Activated CD8-positive, alpha-beta T cell treated with anti-CD3 and anti-CD28 coated beads, Interleukin-2, amount 10 ng/mL, durations not matched to agents 7 days and 5 days (primary cell): ENCODE measurements around the gene TNS4. TPM values are rescaled to one million over a fixed set of nuclear protein-coding genes. Genes with fewer than 3 reads are reported as not detected.
"Not testable (repeated sequence)": the region's sequence is repeated elsewhere in the genome, so short reads cannot be mapped to it uniquely, and the experiment has no call there.

Experiments used
- ATAC-seq: fragments of 150-1000 bp; cut with Tn5 transposase; one replicate; pipeline ENCODE4 v1.10.0; 2021; ENCODE audit warnings: moderate library complexity
- CTCF ChIA-PET: fragments of 350-600 bp; sonication (Branson Sonifier 250); formaldehyde crosslinking; loops from one replicate; lab custom pipeline; 2021; ENCODE audit warnings: antibody characterized with exemption; lab: Charles Lee
- POLR2A ChIA-PET: fragments of 350-600 bp; sonication (Branson Sonifier 250); formaldehyde crosslinking; loops from one replicate; lab custom pipeline; 2021; ENCODE audit warnings: antibody characterized with exemption; lab: Charles Lee
- DNase-seq: peaks from one replicate; pipeline ENCODE4 v3.0.0-alpha.2; 2020
- H3K27ac Mint-ChIP-seq: one replicate; pipeline ENCODE4 v1.8.0; 2021; ENCODE audit warnings: mild to moderate bottlenecking, mixed read lengths
- H3K27me3 Mint-ChIP-seq: one replicate; pipeline ENCODE4 v1.8.0; 2021; ENCODE audit warnings: low read depth, mixed read lengths
- H3K36me3 Mint-ChIP-seq: one replicate; pipeline ENCODE4 v1.8.0; 2021; ENCODE audit warnings: low read depth, mixed read lengths
- H3K4me1 Mint-ChIP-seq: one replicate; pipeline ENCODE4 v1.8.0; 2021; ENCODE audit warnings: low read depth, mixed read lengths
- H3K4me3 Mint-ChIP-seq: one replicate; pipeline ENCODE4 v1.8.0; 2021; ENCODE audit warnings: mild to moderate bottlenecking, mixed read lengths
- H3K9me3 Mint-ChIP-seq: one replicate; pipeline ENCODE4 v1.8.0; 2022; ENCODE audit warnings: mixed read lengths; ENCODE audit not compliant: insufficient read depth
- total RNA-seq, 2 experiments: library from RNA; stranded (reverse); gene quantifications; one replicate each; pipeline ENCODE4 v1.2.3, GENCODE V29; 2021

TNS4 gene
- 1 to 10 TPM; 8.4 to 9.0 TPM for total RNA-seq

GRCh38 chr17:40501499-40501911, at the start of gene TNS4:
TNS4 (minus strand) TSS chr17:40501623; CDS start chr17:40496425, 5,198 bp downstream.
- CTCF ChIA-PET: interaction anchor here (1.3 to 2.4 kb wide), 3 partner anchors 15 to 57 kb away, joined by 3 to 10 read pairs (median 5); no protein-coding TSS in a partner anchor
- Mint-ChIP-seq H3K4me1 (peaks cover 6% of the 10 kb centered on the region), H3K9me3 (no peaks in the 10 kb centered on the region), H3K4me3 (no peak within 1 kb of the TSS), H3K36me3 (no peaks in the 10 kb centered on the region), H3K27ac (no peak within 1 kb of the TSS), H3K27me3 (peaks cover 5% of the 10 kb centered on the region)
- POLR2A ChIA-PET: interaction anchor here (0.8 kb wide), 1 partner anchor 16 kb away, joined by 5 read pairs; no protein-coding TSS in a partner anchor
- no peak for ATAC-seq
- no peak for DNase-seq

- Mint-ChIP-seq H3K27me3 (no peaks in the 10 kb centered on the region), H3K36me3 (peaks cover 67% of the 10 kb centered on the region), H3K4me3 (no peak overlapping the region), H3K4me1 (peaks cover 100% of the 10 kb centered on the region), H3K27ac (peak overlapping the region; percentile 93), H3K9me3 (no peaks in the 10 kb centered on the region)
- ATAC-seq: no peak
- peak; percentile 21 for DNase-seq
- CTCF ChIA-PET: interaction anchor here (1.6 to 26.8 kb wide), 4 partner anchors 4 to 188 kb away, joined by 5 to 618 read pairs (median 466); partner anchors contain the start of gene CCR7
- POLR2A ChIA-PET: interaction anchor here (0.6 to 20.0 kb wide), 5 partner anchors 8 to 840 kb away, joined by 3 to 454 read pairs (median 4); no protein-coding TSS in a partner anchor
Measured at GRCh38 chr17:40550608-40551007, 49.2 kb upstream of the TNS4 start.

- ChIA-PET CTCF (interaction anchor here (0.8 to 26.8 kb wide), 10 partner anchors 6 to 260 kb away, joined by 3 to 618 read pairs (median 6); partner anchors contain the start of gene CCR7), POLR2A (interaction anchor here (0.9 to 20.0 kb wide), 8 partner anchors 9 to 186 kb away, joined by 3 to 454 read pairs (median 10); partner anchors contain the start of genes CCR7 and TOP2A)
- H3K4me1 Mint-ChIP-seq: peaks cover 92% of the 10 kb centered on the region
- H3K27me3 Mint-ChIP-seq: no peaks in the 10 kb centered on the region
- peaks cover 52% of the 10 kb centered on the region for H3K36me3 Mint-ChIP-seq
- DNase-seq (peak; percentile 25), ATAC-seq (no peak)
- H3K4me3 Mint-ChIP-seq: peak overlapping the region; percentile 59
- no peaks in the 10 kb centered on the region for H3K9me3 Mint-ChIP-seq
- H3K27ac Mint-ChIP-seq: peak overlapping the region; percentile 93
Measured at GRCh38 chr17:40548982-40549685, 47.7 kb upstream of the TNS4 start.

- ChIA-PET POLR2A (interaction anchor here (0.8 to 20.0 kb wide), 11 partner anchors 8 to 187 kb away, joined by 3 to 454 read pairs (median 5); partner anchors contain the start of genes CCR7 and TOP2A), CTCF (interaction anchor here (0.8 to 26.8 kb wide), 14 partner anchors 6 to 259 kb away, joined by 3 to 618 read pairs (median 4); partner anchors contain the start of gene CCR7)
- no peak for ATAC-seq
- Mint-ChIP-seq H3K4me1 (peaks cover 91% of the 10 kb centered on the region), H3K9me3 (no peaks in the 10 kb centered on the region), H3K27me3 (no peaks in the 10 kb centered on the region), H3K27ac (peak overlapping the region; percentile 93), H3K4me3 (peak overlapping the region; percentile 59), H3K36me3 (peaks cover 46% of the 10 kb centered on the region)
- DNase-seq: peak; percentile 19
Measured at GRCh38 chr17:40548491-40548981, 47.1 kb upstream of the TNS4 start.

- CTCF ChIA-PET: interaction anchor here (0.7 to 26.8 kb wide), 17 partner anchors 6 to 246 kb away, joined by 3 to 618 read pairs (median 4); partner anchors contain the start of gene CCR7
- Mint-ChIP-seq H3K4me1 (peaks cover 91% of the 10 kb centered on the region), H3K27me3 (no peaks in the 10 kb centered on the region), H3K4me3 (peak overlapping the region; percentile 59), H3K9me3 (no peaks in the 10 kb centered on the region), H3K27ac (peak overlapping the region; percentile 93), H3K36me3 (peaks cover 40% of the 10 kb centered on the region)
- POLR2A ChIA-PET: interaction anchor here (0.7 to 20.0 kb wide), 15 partner anchors 7 to 260 kb away, joined by 3 to 454 read pairs (median 5); partner anchors contain the start of genes CCR7, CDC6, SMARCE1 and TOP2A
- ATAC-seq (no peak), DNase-seq (no peak)
Measured at GRCh38 chr17:40547785-40548478, 46.5 kb upstream of the TNS4 start.

- H3K27me3 Mint-ChIP-seq: no peaks in the 10 kb centered on the region
- H3K9me3 Mint-ChIP-seq: no peaks in the 10 kb centered on the region
- POLR2A ChIA-PET: interaction anchor here (0.7 to 20.0 kb wide), 13 partner anchors 10 to 259 kb away, joined by 3 to 454 read pairs (median 5); partner anchors contain the start of genes CCR7, CDC6, SMARCE1 and TOP2A
- H3K27ac Mint-ChIP-seq: peak overlapping the region; percentile 93
- ATAC-seq (peak; percentile 72), DNase-seq (peak; percentile 88)
- H3K36me3 Mint-ChIP-seq: peaks cover 33% of the 10 kb centered on the region
- peak overlapping the region; percentile 59 for H3K4me3 Mint-ChIP-seq
- CTCF ChIA-PET: interaction anchor here (0.7 to 26.8 kb wide), 16 partner anchors 5 to 189 kb away, joined by 3 to 618 read pairs (median 4); partner anchors contain the start of gene CCR7
- peaks cover 91% of the 10 kb centered on the region for H3K4me1 Mint-ChIP-seq
Measured at GRCh38 chr17:40547079-40547784, 45.8 kb upstream of the TNS4 start.

GRCh38 chr17:40546497-40546896, 45.1 kb upstream of the TNS4 start:
- Mint-ChIP-seq H3K36me3 (peaks cover 27% of the 10 kb centered on the region), H3K4me1 (peaks cover 91% of the 10 kb centered on the region), H3K27ac (peak overlapping the region; percentile 73), H3K4me3 (peak overlapping the region; percentile 23)
- not testable (repeated sequence) for DNase-seq, H3K27me3 Mint-ChIP-seq, ATAC-seq, H3K9me3 Mint-ChIP-seq
- ChIA-PET CTCF (interaction anchor here (1.0 to 26.8 kb wide), 4 partner anchors 4 to 130 kb away, joined by 3 to 618 read pairs (median 311); partner anchors contain the start of gene CCR7), POLR2A (interaction anchor here (1.9 to 19.8 kb wide), 3 partner anchors 11 to 129 kb away, joined by 7 to 328 read pairs (median 22); partner anchors contain the start of genes CCR7 and TOP2A)

- ChIA-PET CTCF (interaction anchor here (21.1 to 26.8 kb wide), 2 partner anchors 3 to 9 kb away, joined by 618 read pairs; partner anchors contain the start of gene CCR7), POLR2A (interaction anchor here (19.8 kb wide), 1 partner anchor 12 kb away, joined by 328 read pairs; the partner anchor contains the start of gene CCR7)
- H3K4me1 Mint-ChIP-seq: peaks cover 91% of the 10 kb centered on the region
- no peak overlapping the region for H3K4me3 Mint-ChIP-seq
- no peak overlapping the region for H3K27ac Mint-ChIP-seq
- DNase-seq: no peak
- no peaks in the 10 kb centered on the region for H3K9me3 Mint-ChIP-seq
- H3K36me3 Mint-ChIP-seq: peaks cover 19% of the 10 kb centered on the region
- H3K27me3 Mint-ChIP-seq: no peaks in the 10 kb centered on the region
- ATAC-seq: no peak
Measured at GRCh38 chr17:40545660-40546059, 44.2 kb upstream of the TNS4 start.

- peak; percentile 6 for ATAC-seq
- peak; percentile 51 for DNase-seq
- ChIA-PET POLR2A (interaction anchor here (0.8 to 19.8 kb wide), 6 partner anchors 10 to 221 kb away, joined by 3 to 328 read pairs (median 4); partner anchors contain the start of genes CCR7 and TOP2A), CTCF (interaction anchor here (0.9 to 26.8 kb wide), 5 partner anchors 10 to 188 kb away, joined by 3 to 618 read pairs (median 5); partner anchors contain the start of gene CCR7)
- H3K4me3 Mint-ChIP-seq: peak overlapping the region; percentile 44
- H3K4me1 Mint-ChIP-seq: peaks cover 91% of the 10 kb centered on the region
- peak overlapping the region; percentile 93 for H3K27ac Mint-ChIP-seq
- H3K9me3 Mint-ChIP-seq: no peaks in the 10 kb centered on the region
- H3K36me3 Mint-ChIP-seq: peaks cover 4% of the 10 kb centered on the region
- no peaks in the 10 kb centered on the region for H3K27me3 Mint-ChIP-seq
Measured at GRCh38 chr17:40542558-40543411, 41.4 kb upstream of the TNS4 start.
